Right atrium auricular region (tissue), 2 donors: Measurements from ENCODE around the gene MORN3. TPM values are rescaled to one million over a fixed set of nuclear protein-coding genes. Genes with fewer than 3 reads are reported as not detected.
A peak's percentile ranks its signal among the peaks of the same experiment; 100 is the strongest.
"Not testable (repeated sequence)": the region's sequence is repeated elsewhere in the genome, so short reads cannot be mapped to it uniquely, and the experiment has no call there.

Experiments used
- DNase-seq: peaks from one replicate; pipeline ENCODE4 v3.0.0-alpha.2; 2019; ENCODE audit warnings: low spot score
- H3K27ac ChIP-seq, 2 donors: fragments of 200-600 bp; sonication (generic); 1 replicate in 1 of 2; 2 replicates in 1 of 2; pipeline ENCODE4 v1.5.1; 2016 to 2019
- H3K27me3 ChIP-seq, 2 donors: fragments of 200-600 bp; sonication (generic); one replicate each; pipeline versions ENCODE4 v1.5.1 to v1.6.0; 2017 to 2019
- H3K36me3 ChIP-seq: fragments of 200-600 bp; sonication (generic); one replicate; pipeline ENCODE4 v1.5.1; 2016
- H3K4me1 ChIP-seq, 2 donors: fragments of 200-600 bp; sonication (generic); one replicate each; pipeline versions ENCODE4 v1.5.1 to v1.6.0; 2017 to 2019
- H3K4me3 ChIP-seq, 2 donors: fragments of 200-600 bp; sonication (generic); 1 replicate in 1 of 2; 2 replicates in 1 of 2; pipeline ENCODE4 v1.5.1; 2017 to 2019; ENCODE audit warnings: mild to moderate bottlenecking in 1 of 2, moderate library complexity in 1 of 2
- H3K9me3 ChIP-seq, 2 donors: fragments of 200-600 bp; sonication (generic); one replicate each; pipeline ENCODE4 v1.5.1; 2019
- total RNA-seq, 2 donors: library from RNA; depleted of rRNA; stranded (reverse); fragments of >200 nt; gene quantifications; one replicate each; pipeline ENCODE4 v1.1.0, GENCODE V29; 2016
- TF ChIP-seq, protein P1 (sequence below), 2 donors: fragments of 200-600 bp; sonication (generic); IDR thresholded peaks; one replicate each; pipeline ENCODE4 v1.5.1; 2019; ENCODE audit warnings: antibody characterized with exemption in 2 of 2

Gene MORN3
- total RNA-seq, 2 donors from 2014 or later: 0.35 TPM; not detected in 1

DNA sequence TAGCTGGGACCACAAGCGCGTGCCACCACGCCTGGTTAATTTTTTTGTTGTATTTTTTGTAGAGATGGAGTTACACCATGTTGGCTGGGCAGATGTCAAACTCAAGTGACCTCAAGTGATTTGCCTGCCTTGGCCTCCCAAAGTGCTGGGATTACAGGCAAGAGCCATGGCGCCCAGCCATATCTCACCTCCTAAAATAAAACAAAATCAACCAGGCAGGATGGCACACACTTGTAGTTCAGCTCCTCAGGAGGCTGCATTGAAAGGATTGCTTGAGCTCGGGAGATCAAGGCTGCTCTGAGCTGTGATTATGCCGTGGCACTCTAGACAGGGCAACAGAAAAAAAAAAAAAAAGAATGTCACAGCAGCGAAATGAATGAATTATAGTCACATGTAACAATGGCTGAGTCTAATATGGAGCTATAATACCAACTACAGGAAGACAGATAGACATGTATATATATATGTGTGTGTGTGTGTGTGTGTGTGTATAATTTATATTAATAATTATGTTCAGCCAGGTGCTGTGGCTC is 23.8 kb upstream of the MORN3 start:
- Histone ChIP-seq H3K27ac (peak overlapping the region in 1 of 2 donors; percentile 29), H3K9me3 (no peaks in the 10 kb centered on the region), H3K4me3 (no peak overlapping the region), H3K4me1 (no peaks in the 10 kb centered on the region), H3K27me3 (no peaks in the 10 kb centered on the region), H3K36me3 (no peaks in the 10 kb centered on the region)
- no peak for DNase-seq
- TF ChIP-seq, protein P1, sequence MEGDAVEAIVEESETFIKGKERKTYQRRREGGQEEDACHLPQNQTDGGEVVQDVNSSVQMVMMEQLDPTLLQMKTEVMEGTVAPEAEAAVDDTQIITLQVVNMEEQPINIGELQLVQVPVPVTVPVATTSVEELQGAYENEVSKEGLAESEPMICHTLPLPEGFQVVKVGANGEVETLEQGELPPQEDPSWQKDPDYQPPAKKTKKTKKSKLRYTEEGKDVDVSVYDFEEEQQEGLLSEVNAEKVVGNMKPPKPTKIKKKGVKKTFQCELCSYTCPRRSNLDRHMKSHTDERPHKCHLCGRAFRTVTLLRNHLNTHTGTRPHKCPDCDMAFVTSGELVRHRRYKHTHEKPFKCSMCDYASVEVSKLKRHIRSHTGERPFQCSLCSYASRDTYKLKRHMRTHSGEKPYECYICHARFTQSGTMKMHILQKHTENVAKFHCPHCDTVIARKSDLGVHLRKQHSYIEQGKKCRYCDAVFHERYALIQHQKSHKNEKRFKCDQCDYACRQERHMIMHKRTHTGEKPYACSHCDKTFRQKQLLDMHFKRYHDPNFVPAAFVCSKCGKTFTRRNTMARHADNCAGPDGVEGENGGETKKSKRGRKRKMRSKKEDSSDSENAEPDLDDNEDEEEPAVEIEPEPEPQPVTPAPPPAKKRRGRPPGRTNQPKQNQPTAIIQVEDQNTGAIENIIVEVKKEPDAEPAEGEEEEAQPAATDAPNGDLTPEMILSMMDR (IDR thresholded peaks at IDR 0.05): no peak

DNA sequence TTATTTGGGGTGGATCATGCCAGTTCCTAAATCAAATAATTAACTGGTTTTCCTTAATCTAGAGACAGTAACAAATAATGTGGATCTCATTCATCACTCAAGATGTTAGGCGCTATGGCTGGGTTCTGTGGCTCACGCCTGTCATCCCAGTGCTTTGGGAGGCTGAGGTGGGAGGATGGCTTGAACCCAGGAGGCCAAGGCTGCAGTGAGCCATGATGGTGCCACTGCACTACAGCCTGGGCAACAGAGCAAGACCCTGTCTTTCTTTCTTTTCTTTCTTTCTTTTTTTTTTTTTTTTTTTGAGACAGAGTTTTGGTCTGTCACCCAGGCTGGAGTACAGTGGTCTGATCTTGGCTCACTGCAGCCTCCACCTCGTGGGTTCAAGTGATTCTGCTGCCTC is 23.3 kb upstream of the MORN3 start:
- not testable (repeated sequence) for DNase-seq, H3K4me1 ChIP-seq, H3K4me3 ChIP-seq, H3K9me3 ChIP-seq, H3K36me3 ChIP-seq, H3K27me3 ChIP-seq
- peak overlapping the region in 1 of 2 donors; percentile 29 for H3K27ac ChIP-seq

DNA sequence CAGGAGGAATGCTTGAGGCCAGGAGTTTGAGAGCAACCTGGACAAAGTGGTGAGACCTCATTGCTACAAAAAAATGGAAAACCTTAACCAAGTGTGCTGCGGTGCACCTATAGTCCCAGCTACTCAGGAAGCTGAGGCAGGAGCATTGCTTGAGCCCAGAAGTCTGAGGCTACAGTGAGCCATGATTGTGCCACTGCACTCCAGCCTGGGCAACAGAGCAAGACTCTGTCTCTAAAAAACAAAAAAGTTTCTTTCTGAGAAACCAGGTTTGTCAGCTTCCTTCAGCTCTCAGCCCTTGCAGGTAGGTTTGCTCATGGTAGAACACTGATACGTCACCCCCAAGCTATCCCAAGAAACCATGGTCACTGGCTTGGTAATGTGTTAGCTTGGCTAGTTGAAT is 20.0 kb upstream of the MORN3 start:
- H3K4me1 ChIP-seq: no peaks in the 10 kb centered on the region
- H3K36me3 ChIP-seq: no peaks in the 10 kb centered on the region
- no peak for DNase-seq
- no peak overlapping the region for H3K4me3 ChIP-seq
- TF ChIP-seq, protein P1 (IDR thresholded peaks at IDR 0.05): no peak
- H3K27ac ChIP-seq: no peak overlapping the region
- H3K27me3 ChIP-seq: no peaks in the 10 kb centered on the region
- H3K9me3 ChIP-seq: no peaks in the 10 kb centered on the region

DNA sequence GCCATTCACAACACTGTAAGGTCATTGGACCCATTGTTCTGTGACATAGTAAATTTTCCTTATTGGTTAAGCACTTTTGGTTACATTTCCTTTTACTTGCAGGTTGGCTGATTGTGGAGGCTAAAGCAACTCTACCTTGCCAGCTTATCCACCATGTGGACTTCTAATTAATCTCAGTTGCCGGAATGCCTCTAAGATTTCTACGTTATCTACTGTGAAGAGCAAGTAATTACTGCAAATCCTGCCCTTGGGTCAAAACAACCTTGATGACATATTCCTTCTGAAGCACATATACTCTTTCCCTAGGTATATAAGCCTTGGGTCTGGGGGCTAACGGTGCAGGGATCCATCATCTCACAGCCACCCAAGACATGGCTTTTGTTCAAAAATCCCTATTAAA is 19.5 kb upstream of the MORN3 start:
- TF ChIP-seq, protein P1 (IDR thresholded peaks at IDR 0.05): no peak
- DNase-seq: no peak
- H3K27ac ChIP-seq: no peak overlapping the region
- no peaks in the 10 kb centered on the region for H3K36me3 ChIP-seq
- no peak overlapping the region for H3K4me3 ChIP-seq
- no peaks in the 10 kb centered on the region for H3K9me3 ChIP-seq
- no peaks in the 10 kb centered on the region for H3K4me1 ChIP-seq
- H3K27me3 ChIP-seq: no peaks in the 10 kb centered on the region

DNA sequence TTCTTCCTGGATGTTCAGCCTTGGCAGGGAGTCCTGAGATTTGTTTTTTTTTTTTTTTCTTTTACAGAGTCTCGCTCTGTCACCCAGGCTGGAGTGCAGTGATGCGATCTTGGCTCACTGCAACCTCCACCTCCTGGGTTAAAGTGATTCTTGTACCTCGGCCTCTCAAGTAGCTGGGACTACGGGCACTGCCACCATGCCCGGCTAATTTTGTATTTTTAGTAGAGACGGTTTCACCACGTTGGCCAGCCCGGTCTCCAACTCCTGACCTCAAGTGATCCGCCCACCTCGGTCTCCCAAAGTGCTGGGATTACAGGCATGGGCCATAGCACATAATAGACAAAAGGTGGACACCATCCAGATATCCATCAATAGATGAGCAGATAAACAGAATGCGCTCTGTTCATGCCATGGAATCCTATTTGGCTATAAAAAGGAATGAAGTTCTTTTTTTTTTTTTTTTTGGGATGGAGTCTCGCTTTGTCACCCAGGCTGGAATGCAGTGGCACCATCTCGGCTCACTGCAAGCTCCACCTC is 10.3 kb upstream of the MORN3 start:
- not testable (repeated sequence) for H3K4me3 ChIP-seq, H3K27me3 ChIP-seq, DNase-seq, H3K4me1 ChIP-seq, H3K9me3 ChIP-seq, H3K36me3 ChIP-seq, H3K27ac ChIP-seq

DNA sequence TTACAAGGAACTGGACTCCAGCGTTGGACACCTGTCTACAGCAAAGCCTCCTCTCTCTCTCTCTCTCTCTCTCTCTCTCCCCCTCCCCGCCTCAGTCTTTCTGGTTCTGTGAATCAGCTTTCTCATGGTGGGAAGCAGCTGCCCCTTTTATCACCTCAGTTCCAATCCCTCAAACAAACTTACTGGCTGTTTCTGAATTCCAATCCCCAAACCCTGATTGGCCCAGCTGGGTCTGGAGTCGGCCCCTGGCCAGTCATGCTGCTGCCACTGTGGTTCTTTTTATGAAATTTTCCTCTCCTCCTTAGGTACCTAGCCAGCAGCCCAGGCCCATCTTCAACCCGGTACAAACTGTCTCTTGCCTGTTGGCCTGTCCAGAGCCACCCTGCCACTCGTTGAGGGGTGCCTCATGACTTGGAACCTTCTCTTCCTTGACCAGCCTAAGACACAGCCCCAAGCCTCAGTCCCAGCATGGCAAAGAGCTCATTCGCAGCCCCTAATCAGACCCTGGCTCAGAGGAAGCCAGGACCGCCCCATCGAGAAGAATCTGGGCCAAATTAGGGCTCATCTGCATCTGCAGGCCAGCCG is 9.4 kb upstream of the MORN3 start:
- Histone ChIP-seq H3K27me3 (no peaks in the 10 kb centered on the region), H3K9me3 (no peaks in the 10 kb centered on the region), H3K27ac (no peak overlapping the region), H3K4me3 (no peak overlapping the region), H3K4me1 (no peaks in the 10 kb centered on the region), H3K36me3 (no peaks in the 10 kb centered on the region)
- DNase-seq: no peak
- TF ChIP-seq, protein P1 (IDR thresholded peaks at IDR 0.05): no peak

DNA sequence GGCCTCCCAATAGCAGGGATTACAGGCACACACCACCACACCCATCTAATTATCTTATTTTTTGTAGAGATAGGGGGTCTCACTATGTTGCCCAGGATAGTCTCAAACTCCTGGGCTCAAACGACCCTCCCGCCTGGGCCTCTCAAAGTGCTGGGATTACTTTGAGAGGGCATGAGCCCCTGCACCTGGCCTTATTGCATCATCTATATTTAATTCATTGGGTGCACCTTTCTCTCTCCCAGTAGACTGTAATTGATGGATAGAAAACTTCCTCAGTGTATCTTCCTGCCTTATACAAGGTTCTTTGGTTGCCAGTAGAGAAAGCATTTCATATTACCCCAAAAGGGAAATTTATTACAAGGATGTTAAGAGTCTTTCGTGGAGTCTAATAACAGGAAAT is 8.9 kb upstream of the MORN3 start:
- TF ChIP-seq, protein P1 (IDR thresholded peaks at IDR 0.05): no peak
- DNase-seq: no peak
- Histone ChIP-seq H3K36me3 (no peaks in the 10 kb centered on the region), H3K4me3 (no peak overlapping the region), H3K27ac (no peak overlapping the region), H3K9me3 (no peaks in the 10 kb centered on the region), H3K27me3 (no peaks in the 10 kb centered on the region), H3K4me1 (no peaks in the 10 kb centered on the region)
